Mononuclear cell (primary cell): Measurements from ENCODE around the gene PLXNB3. TPM values are rescaled to one million over a fixed set of nuclear protein-coding genes. Genes with fewer than 3 reads are reported as not detected.

ENCODE experiments used
- H3K27me3 ChIP-seq: 2 replicates; pipeline ENCODE4 v1.6.0; 2011; ENCODE audit warnings: low read length, control low read depth; ENCODE audit not compliant: insufficient read depth
- H3K4me1 ChIP-seq: 2 replicates; pipeline ENCODE4 v1.5.1; 2011; ENCODE audit warnings: mild to moderate bottlenecking, low read length, control low read depth; ENCODE audit not compliant: insufficient read depth
- H3K4me3 ChIP-seq: 2 replicates; pipeline ENCODE4 v1.5.1; 2011; ENCODE audit warnings: mild to moderate bottlenecking, low read length, moderate library complexity
- H3K9me3 ChIP-seq: 2 replicates; pipeline ENCODE4 v1.5.1; 2011; ENCODE audit warnings: low read depth, mild to moderate bottlenecking, control low read depth, low read length
- total RNA-seq: library from RNA; depleted of rRNA; stranded (reverse); fragments of >200 nt; gene quantifications from one replicate; pipeline ENCODE4 v1.2.3, GENCODE V29; 2012

PLXNB3 gene
- total RNA-seq, 1 donor, result 0.21 TPM

GRCh38 chrX:153773741-153774575, 9.9 kb downstream of the PLXNB3 start:
- Histone ChIP-seq H3K27me3 (no peaks in the 10 kb centered on the region), H3K4me1 (no peaks in the 10 kb centered on the region)

GRCh38 chrX:153774576-153775292, 10.7 kb downstream of the PLXNB3 start:
- Histone ChIP-seq H3K9me3 (no peaks in the 10 kb centered on the region), H3K4me3 (no peak overlapping the region), H3K27me3 (no peaks in the 10 kb centered on the region), H3K4me1 (no peaks in the 10 kb centered on the region)

More at GRCh38 chrX:153773741-153774575, 9.9 kb downstream of the PLXNB3 start:
- Histone ChIP-seq H3K4me3 (no peak overlapping the region), H3K9me3 (no peaks in the 10 kb centered on the region)

GRCh38 chrX:153775293-153776119, 11.5 kb downstream of the PLXNB3 start:
- H3K9me3 ChIP-seq, result no peaks in the 10 kb centered on the region
- H3K4me3 ChIP-seq, result no peak overlapping the region
- no peaks in the 10 kb centered on the region for H3K4me1 ChIP-seq
- H3K27me3 ChIP-seq, result no peaks in the 10 kb centered on the region

GRCh38 chrX:153776120-153776599, 12.1 kb downstream of the PLXNB3 start:
- no peaks in the 10 kb centered on the region for H3K4me1 ChIP-seq
- no peaks in the 10 kb centered on the region for H3K9me3 ChIP-seq
- no peak overlapping the region for H3K4me3 ChIP-seq
- no peaks in the 10 kb centered on the region for H3K27me3 ChIP-seq

GRCh38 chrX:153776611-153777045, 12.6 kb downstream of the PLXNB3 start:
- Histone ChIP-seq H3K27me3 (no peaks in the 10 kb centered on the region), H3K4me1 (no peaks in the 10 kb centered on the region), H3K4me3 (no peak overlapping the region), H3K9me3 (no peaks in the 10 kb centered on the region)

- Histone ChIP-seq H3K27me3 (no peaks in the 10 kb centered on the region), H3K4me3 (no peak overlapping the region), H3K9me3 (no peaks in the 10 kb centered on the region), H3K4me1 (no peaks in the 10 kb centered on the region)
These were observed 13.4 kb downstream of the PLXNB3 start for GRCh38 chrX:153777261-153778090.

GRCh38 chrX:153778181-153778580, 14.1 kb downstream of the PLXNB3 start:
- no peaks in the 10 kb centered on the region for H3K4me1 ChIP-seq
- no peak overlapping the region for H3K4me3 ChIP-seq
- H3K27me3 ChIP-seq, result no peaks in the 10 kb centered on the region
- H3K9me3 ChIP-seq, result no peaks in the 10 kb centered on the region

GRCh38 chrX:153778684-153779101, 14.6 kb downstream of the PLXNB3 start:
- H3K4me1 ChIP-seq, result no peaks in the 10 kb centered on the region
- no peaks in the 10 kb centered on the region for H3K27me3 ChIP-seq
- H3K9me3 ChIP-seq, result no peaks in the 10 kb centered on the region
- no peak overlapping the region for H3K4me3 ChIP-seq

GRCh38 chrX:153779891-153780677, 16.0 kb downstream of the PLXNB3 start:
- Histone ChIP-seq H3K4me3 (no peak overlapping the region), H3K9me3 (no peaks in the 10 kb centered on the region), H3K27me3 (no peaks in the 10 kb centered on the region), H3K4me1 (no peaks in the 10 kb centered on the region)

- Histone ChIP-seq H3K4me1 (no peaks in the 10 kb centered on the region), H3K4me3 (no peak within 1 kb of the TSS), H3K27me3 (no peaks in the 10 kb centered on the region)
These were observed 16.8 kb downstream of the PLXNB3 start, which contains the start of gene SRPK3 for GRCh38 chrX:153780678-153781427. TSS of gene SRPK3 (plus strand) at chrX:153781041. CDS start at chrX:153781087, 46 bp downstream.

GRCh38 chrX:153781428-153782047, 17.5 kb downstream of the PLXNB3 start:
- no peaks in the 10 kb centered on the region for H3K27me3 ChIP-seq
- H3K4me1 ChIP-seq, result no peaks in the 10 kb centered on the region
- H3K4me3 ChIP-seq, result no peak overlapping the region
- H3K9me3 ChIP-seq, result no peaks in the 10 kb centered on the region

More at GRCh38 chrX:153780678-153781427, 16.8 kb downstream of the PLXNB3 start, which contains the start of gene SRPK3:
- no peaks in the 10 kb centered on the region for H3K9me3 ChIP-seq

GRCh38 chrX:153782313-153782712, 18.3 kb downstream of the PLXNB3 start:
- Histone ChIP-seq H3K4me3 (no peak overlapping the region), H3K9me3 (no peaks in the 10 kb centered on the region)

More at GRCh38 chrX:153782313-153782712, 18.3 kb downstream of the PLXNB3 start:
- H3K27me3 ChIP-seq, result no peaks in the 10 kb centered on the region
- no peaks in the 10 kb centered on the region for H3K4me1 ChIP-seq
